Stomach (tissue), 4 donors: ENCODE data around the gene CFAP61.

Experiments used
- EP300 ChIP-seq: sonication (generic); formaldehyde crosslinking; IDR thresholded peaks from one replicate; pipeline ENCODE4 v1.6.1; 2017; ENCODE audit warnings: antibody characterized with exemption
- POLR2A ChIP-seq, 4 donors: fragments of 450-650 bp; IDR thresholded peaks; one replicate each; pipeline ENCODE4 v1.6.1; 2016; ENCODE audit warnings: antibody characterized with exemption in 4 of 4, control low read depth in 2 of 4, mild to moderate bottlenecking in 1 of 4, moderate library complexity in 1 of 4
- POLR2AphosphoS5 ChIP-seq, 3 donors: sonication (generic); formaldehyde crosslinking; IDR thresholded peaks; one replicate each; pipeline ENCODE4 v1.6.1; 2016; ENCODE audit warnings: antibody characterized with exemption in 3 of 3
- TF ChIP-seq, protein P1 (sequence below), 7 experiments: fragments of 450-650 bp in 4 of 7; fragments of 200-600 bp in 3 of 7; sonication (generic) in 3 of 7; IDR thresholded peaks; one replicate each; pipeline ENCODE4 v1.5.1; 2016 to 2019; ENCODE audit warnings: antibody characterized with exemption in 7 of 7, control low read depth in 2 of 7, mild to moderate bottlenecking in 1 of 7

DNA sequence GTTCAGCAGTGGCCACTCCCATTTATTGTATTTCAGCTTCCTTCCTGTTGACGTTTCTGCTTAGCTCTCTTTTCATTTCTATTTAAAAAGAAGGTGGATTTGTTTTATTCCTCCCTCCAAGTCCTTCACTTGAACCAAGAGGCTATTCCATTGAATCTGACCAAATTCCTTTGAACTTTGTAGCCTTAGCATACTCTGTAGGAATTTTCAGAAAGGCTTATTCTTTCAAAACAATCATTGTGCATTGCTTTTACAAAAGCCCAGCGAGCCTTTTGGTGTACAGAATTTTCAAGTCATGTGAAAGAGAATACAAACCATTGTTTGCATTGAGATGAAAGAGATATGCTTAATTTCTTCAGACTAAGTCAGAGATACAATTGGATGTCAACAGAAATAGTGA is 164.6 kb downstream of the CFAP61 start:
- TF ChIP-seq, protein P1, sequence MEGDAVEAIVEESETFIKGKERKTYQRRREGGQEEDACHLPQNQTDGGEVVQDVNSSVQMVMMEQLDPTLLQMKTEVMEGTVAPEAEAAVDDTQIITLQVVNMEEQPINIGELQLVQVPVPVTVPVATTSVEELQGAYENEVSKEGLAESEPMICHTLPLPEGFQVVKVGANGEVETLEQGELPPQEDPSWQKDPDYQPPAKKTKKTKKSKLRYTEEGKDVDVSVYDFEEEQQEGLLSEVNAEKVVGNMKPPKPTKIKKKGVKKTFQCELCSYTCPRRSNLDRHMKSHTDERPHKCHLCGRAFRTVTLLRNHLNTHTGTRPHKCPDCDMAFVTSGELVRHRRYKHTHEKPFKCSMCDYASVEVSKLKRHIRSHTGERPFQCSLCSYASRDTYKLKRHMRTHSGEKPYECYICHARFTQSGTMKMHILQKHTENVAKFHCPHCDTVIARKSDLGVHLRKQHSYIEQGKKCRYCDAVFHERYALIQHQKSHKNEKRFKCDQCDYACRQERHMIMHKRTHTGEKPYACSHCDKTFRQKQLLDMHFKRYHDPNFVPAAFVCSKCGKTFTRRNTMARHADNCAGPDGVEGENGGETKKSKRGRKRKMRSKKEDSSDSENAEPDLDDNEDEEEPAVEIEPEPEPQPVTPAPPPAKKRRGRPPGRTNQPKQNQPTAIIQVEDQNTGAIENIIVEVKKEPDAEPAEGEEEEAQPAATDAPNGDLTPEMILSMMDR (IDR thresholded peaks at IDR 0.05) = no peak
- TF ChIP-seq POLR2AphosphoS5 (IDR thresholded peaks at IDR 0.05) (no peak), POLR2A (IDR thresholded peaks at IDR 0.05) (no peak), EP300 (no peak)
